Measurements from ENCODE around the gene MUC12.
"Not testable (repeated sequence)": the region's sequence is repeated elsewhere in the genome, so short reads cannot be mapped to it uniquely, and the experiment has no call there.

Gene MUC12

DNA sequence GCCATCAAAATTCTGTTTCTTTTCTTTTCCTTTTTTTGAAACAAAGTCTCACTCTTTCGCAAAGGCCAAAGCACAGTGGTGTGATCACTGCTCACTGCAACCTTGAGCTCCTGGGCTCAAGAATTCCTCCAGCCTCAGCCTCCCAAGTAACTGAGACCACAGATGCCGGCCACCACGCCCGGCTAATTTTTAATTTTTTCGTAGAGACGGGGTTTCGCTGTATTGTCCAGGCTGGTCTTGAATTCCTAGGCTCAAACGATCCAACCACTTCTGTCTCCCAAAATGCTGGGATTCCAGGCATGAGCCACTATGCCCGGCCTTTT, 90.2 kb downstream of the MUC12 start:
- DNase-seq (ENCODE audit: low read depth, low spot score), result no peak

DNA sequence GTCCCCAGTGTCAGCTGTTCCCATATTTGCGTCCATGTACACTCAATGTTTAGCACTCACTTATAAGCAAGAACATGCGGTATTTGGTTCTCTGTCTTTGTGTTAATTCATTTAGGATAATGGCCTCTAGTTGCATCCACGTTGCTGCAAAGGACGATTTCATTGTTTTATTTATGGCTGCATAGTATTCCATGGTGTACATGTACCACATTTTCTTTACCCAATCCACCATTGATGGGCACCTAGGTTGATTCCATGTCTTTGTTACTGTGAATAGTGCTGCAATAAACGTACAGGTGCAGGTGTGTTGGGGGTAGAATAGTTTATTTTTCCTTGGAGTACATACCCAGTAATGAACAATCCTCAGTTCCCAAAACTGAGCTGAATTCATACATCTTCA, 91.6 kb downstream of the MUC12 start:
- DNase-seq (ENCODE audit: low read depth, low spot score), result no peak

DNA sequence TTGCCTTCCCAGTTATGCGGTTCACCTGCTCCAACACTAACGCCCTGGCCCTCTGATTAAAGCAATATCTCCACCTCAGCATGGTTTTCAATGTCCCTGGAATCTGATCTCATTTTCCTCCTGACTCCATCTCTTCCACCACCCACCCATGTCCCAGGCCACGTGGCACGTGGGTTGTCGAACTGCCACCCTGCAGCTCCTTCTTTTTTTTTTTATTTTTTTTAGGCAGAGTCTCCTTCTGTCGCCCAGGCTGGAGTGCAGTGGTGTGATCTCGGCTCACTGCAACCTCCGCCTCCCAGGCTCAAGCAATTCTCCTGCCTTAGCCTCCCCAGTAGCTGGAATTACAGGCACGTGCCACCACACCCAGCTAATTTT, 94.8 kb downstream of the MUC12 start:
- DNase-seq (ENCODE audit: low read depth, low spot score), result not testable (repeated sequence)

DNA sequence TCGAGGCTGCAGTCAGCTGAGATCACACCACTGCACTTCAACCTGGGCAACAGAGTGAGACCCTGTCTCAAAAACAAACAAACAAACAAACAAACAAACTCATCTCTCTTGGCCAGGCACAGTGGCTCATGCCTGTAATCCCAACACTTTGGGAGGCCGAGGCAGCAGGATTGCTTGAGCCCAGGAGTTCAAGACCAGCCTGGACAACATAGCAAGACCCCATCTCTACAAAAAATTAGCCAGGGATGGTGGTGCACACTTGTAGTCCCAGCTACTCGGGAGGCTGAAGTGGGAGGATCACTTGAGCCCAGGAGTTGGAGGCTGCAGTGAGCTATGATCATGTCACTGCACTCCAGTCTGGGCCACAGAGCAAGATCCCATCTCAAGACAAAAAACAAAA, 95.8 kb downstream of the MUC12 start:
- not testable (repeated sequence) for DNase-seq (ENCODE audit: low read depth, low spot score)

DNA sequence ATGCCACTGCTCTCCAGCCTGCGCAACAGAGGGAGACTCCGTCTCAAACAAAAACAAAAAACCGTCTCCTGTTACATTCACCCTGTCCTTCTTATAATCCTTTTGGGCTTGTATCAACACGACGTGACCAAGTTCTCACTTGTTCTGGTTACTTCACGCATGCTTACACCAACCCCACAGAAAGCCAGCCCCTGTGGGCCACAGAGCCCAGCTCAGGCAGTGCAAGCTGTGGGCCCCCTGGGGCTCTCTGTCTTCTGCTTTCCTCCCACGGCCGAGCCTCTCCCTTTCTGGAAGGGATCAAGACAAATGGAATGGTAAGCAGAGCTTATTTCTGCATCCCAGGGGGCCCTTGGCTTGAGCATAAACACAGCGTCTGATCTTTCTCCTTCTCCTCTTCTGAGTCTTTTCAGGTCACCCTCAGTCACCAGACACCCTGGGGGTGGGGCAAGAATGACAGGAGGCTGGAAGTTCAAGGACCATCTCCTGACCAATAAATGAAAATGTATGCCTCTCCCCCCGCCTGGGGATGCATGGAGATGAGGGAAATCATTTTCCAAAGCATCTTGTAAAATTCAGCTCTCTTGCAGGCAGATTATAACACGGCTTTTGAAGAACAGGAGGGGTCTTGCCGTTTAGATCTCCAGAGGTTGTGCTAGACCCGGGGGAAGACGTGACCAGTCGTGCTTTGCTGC, 96.9 kb downstream of the MUC12 start:
- peak; percentile 59 for DNase-seq (ENCODE audit: low read depth, low spot score)

DNA sequence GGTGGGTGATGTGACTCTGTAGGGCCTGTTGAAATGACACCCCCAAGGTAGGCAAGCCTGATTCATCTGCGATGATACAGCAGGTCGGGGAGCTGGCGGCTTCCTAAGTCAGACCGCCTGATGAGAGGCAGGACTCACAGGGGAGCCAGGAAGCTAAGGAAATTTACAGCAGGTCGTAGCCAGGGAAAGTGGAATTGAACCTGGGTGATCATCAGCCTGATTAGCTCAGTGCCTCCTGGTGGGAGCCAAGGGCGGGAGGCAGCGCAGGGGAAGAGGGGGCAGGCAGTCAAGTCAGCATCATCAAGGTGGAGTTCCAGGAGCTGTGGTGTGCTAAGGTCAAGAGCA, 97.4 kb downstream of the MUC12 start:
- DNase-seq (ENCODE audit: low read depth, low spot score), result no peak

DNA sequence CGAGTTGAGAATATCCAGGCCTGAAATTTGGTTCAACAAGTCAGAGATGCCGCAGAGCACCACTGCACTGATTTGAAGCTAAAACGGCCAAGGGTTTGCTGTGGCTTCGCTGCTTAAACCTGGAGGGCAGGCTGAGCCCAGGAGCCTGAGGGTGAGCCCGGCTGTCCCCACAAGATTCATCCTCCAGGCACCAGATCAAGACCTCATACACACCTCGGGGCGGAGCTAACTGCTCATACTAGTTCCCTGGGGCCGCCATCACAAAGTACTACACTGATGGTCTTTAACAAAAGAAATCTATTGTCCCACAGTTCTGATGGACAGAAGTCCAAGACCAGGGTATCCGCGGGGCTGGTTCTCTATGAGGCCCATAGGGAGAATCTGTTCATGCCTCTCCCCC, 99.0 kb downstream of the MUC12 start:
- DNase-seq (ENCODE audit: low read depth, low spot score), result no peak

Measured in brain pericyte (primary cell).